MM.1S (cell line): ENCODE measurements around the gene YJEFN3.

Source experiments
- DNase-seq: peaks from one replicate; pipeline ENCODE4 v3.0.0-alpha.2; 2015
- H2AFZ ChIP-seq: fragments of 300-600 bp; sonication (generic); 2 replicates; pipeline ENCODE4 v1.6.0; 2016; ENCODE audit warnings: antibody characterized with exemption, low read length
- H3F3A ChIP-seq: fragments of 300-600 bp; sonication (generic); 2 replicates; pipeline ENCODE4 v1.6.1; 2016; ENCODE audit warnings: mild to moderate bottlenecking, antibody characterized with exemption, low read length, moderate library complexity, mixed read lengths; ENCODE audit not compliant: insufficient read depth
- H3K27ac ChIP-seq: fragments of 300-600 bp; sonication (generic); 2 replicates; pipeline ENCODE4 v1.5.1; 2016; ENCODE audit warnings: mild to moderate bottlenecking, low read length
- H3K27me3 ChIP-seq: fragments of 300-600 bp; sonication (generic); replicated peaks from 2 replicates; pipeline ENCODE4 v1.6.0; 2016; ENCODE audit warnings: low read length; ENCODE audit not compliant: insufficient read depth
- H3K36me3 ChIP-seq: fragments of 300-600 bp; sonication (generic); replicated peaks from 2 replicates; pipeline ENCODE4 v1.6.1; 2016; ENCODE audit warnings: mild to moderate bottlenecking, low read length, mixed read lengths; ENCODE audit not compliant: insufficient read depth
- H3K4me1 ChIP-seq: fragments of 300-600 bp; sonication (generic); 2 replicates; pipeline ENCODE4 v1.6.1; 2016; ENCODE audit warnings: low read length, mixed read lengths
- H3K4me2 ChIP-seq: fragments of 300-600 bp; sonication (generic); 2 replicates; pipeline ENCODE4 v1.6.0; 2016; ENCODE audit warnings: low read depth, low read length
- H3K4me3 ChIP-seq: fragments of 300-600 bp; sonication (generic); 2 replicates; pipeline ENCODE4 v1.5.1; 2016; ENCODE audit warnings: low read length, mixed read lengths
- H3K79me2 ChIP-seq: fragments of 300-600 bp; sonication (generic); 2 replicates; pipeline ENCODE4 v1.6.1; 2016; ENCODE audit warnings: mixed run types, low read length, mixed read lengths
- H3K9ac ChIP-seq: fragments of 300-600 bp; sonication (generic); 2 replicates; pipeline ENCODE4 v1.6.1; 2016; ENCODE audit warnings: low read length, mixed read lengths
- H3K9me2 ChIP-seq: fragments of 300-600 bp; sonication (generic); replicated peaks from 2 replicates; pipeline ENCODE4 v1.6.1; 2016; ENCODE audit warnings: mild to moderate bottlenecking, low read length, mixed read lengths; ENCODE audit not compliant: insufficient read depth
- H3K9me3 ChIP-seq: fragments of 300-600 bp; sonication (generic); replicated peaks from 2 replicates; pipeline ENCODE4 v1.6.1; 2016; ENCODE audit warnings: mild to moderate bottlenecking, low read length, mixed read lengths; ENCODE audit not compliant: insufficient read depth
- H4K20me1 ChIP-seq: fragments of 300-600 bp; sonication (generic); 2 replicates; pipeline ENCODE4 v1.6.1; 2016; ENCODE audit warnings: mild to moderate bottlenecking, low read length, moderate library complexity, mixed read lengths; ENCODE audit not compliant: insufficient read depth
- EZH2 ChIP-seq: fragments of 300-600 bp; sonication (generic); optimal IDR thresholded peaks from 2 replicates; pipeline ENCODE3; 2017; ENCODE audit warnings: low read depth, mild to moderate bottlenecking, antibody characterized with exemption, low read length, mixed read lengths
- EZH2phosphoT487 ChIP-seq: fragments of 300-600 bp; sonication (generic); IDR thresholded peaks from 2 replicates; pipeline ENCODE4 v1.6.1; 2018; ENCODE audit warnings: antibody characterized with exemption, low read length
- TF ChIP-seq, protein P1 (sequence below): fragments of 300-600 bp; sonication (generic); IDR thresholded peaks from 2 replicates; pipeline ENCODE4 v1.5.1; 2016; ENCODE audit warnings: antibody characterized with exemption, low read length, mixed read lengths

The YJEFN3 gene

DNA sequence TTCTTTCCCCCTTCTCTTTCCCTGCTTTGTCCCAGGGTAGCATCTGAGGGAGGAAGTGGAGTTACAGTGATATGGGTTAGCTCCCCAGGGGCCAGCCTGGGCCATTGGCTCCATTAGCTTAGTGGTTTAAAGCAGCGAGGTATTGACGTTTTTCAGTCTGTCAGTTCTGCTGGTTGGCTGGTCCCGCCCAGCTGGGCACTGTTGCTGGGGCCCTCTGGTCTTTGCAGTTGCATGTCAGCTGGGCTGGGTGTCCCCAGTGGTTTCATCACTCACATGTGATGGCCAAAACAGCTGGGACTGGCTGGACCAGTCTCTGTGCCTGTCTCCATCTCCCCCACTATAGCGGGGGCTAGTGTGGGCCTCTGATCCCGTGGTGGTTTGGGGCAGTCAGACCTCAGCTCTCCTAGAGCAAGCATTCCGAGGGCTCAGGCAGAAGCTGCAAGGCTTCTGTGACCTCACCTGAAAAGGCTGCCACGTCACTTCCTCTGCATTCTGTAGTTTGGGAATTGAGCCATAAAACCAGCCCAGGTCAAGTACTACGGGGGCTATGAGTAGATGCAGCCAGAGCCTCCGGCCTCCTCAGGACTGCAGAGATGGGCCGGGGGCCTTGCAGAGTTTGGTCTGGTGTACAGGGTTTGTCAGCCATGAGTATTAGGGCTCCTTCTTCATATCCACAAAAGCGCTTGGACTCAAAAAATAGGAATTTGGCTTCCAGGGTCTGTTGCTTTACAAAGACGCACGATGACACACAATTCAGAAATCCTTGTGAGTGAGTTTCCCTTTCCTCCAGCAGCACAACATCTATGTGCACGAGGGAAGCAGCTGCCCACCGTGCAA, 43.3 kb upstream of the YJEFN3 start:
- H3F3A ChIP-seq: peaks cover 11% of the 10 kb centered on the region; the same call in 1 of the 2 replicates
- H3K9me3 ChIP-seq: no peaks in the 10 kb centered on the region
- H3K9ac ChIP-seq: no peak overlapping the region
- H3K27ac ChIP-seq: no peak overlapping the region
- DNase-seq: no peak
- H4K20me1 ChIP-seq: peaks cover 7% of the 10 kb centered on the region
- no peak overlapping the region for H3K4me3 ChIP-seq
- H2AFZ ChIP-seq: no peak overlapping the region
- H3K27me3 ChIP-seq: no peaks in the 10 kb centered on the region
- no peak overlapping the region for H3K4me2 ChIP-seq
- H3K4me1 ChIP-seq: peaks cover 11% of the 10 kb centered on the region; the same call in 1 of the 2 replicates
- H3K79me2 ChIP-seq: peaks cover 48% of the 10 kb centered on the region
- H3K9me2 ChIP-seq: no peaks in the 10 kb centered on the region
- no peaks in the 10 kb centered on the region for H3K36me3 ChIP-seq
- TF ChIP-seq EZH2phosphoT487 (no peak), EZH2 (no peak)
- TF ChIP-seq, protein P1, sequence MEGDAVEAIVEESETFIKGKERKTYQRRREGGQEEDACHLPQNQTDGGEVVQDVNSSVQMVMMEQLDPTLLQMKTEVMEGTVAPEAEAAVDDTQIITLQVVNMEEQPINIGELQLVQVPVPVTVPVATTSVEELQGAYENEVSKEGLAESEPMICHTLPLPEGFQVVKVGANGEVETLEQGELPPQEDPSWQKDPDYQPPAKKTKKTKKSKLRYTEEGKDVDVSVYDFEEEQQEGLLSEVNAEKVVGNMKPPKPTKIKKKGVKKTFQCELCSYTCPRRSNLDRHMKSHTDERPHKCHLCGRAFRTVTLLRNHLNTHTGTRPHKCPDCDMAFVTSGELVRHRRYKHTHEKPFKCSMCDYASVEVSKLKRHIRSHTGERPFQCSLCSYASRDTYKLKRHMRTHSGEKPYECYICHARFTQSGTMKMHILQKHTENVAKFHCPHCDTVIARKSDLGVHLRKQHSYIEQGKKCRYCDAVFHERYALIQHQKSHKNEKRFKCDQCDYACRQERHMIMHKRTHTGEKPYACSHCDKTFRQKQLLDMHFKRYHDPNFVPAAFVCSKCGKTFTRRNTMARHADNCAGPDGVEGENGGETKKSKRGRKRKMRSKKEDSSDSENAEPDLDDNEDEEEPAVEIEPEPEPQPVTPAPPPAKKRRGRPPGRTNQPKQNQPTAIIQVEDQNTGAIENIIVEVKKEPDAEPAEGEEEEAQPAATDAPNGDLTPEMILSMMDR: no peak

DNA sequence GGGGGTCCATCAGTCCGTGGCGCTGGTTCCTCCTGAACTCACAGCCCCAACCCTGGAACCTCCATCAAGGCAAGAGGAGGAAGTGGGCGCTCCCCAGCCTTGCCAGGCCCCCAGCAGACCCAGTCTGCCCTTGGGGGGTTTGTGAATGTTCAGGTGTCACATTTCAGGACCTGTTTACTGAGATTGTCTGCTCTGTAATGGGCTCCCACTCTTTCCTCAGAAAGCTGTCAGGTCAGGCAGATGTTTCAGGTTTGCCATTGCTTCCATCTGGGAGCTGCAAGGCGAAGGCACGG, 42.8 kb upstream of the YJEFN3 start:
- peaks cover 11% of the 10 kb centered on the region; the same call in 1 of the 2 replicates for H3F3A ChIP-seq
- H3K36me3 ChIP-seq: no peaks in the 10 kb centered on the region
- H3K27ac ChIP-seq: no peak overlapping the region
- H4K20me1 ChIP-seq: peaks cover 3% of the 10 kb centered on the region; the same call in 1 of the 2 replicates
- no peak overlapping the region for H3K9ac ChIP-seq
- H3K9me3 ChIP-seq: no peaks in the 10 kb centered on the region
- peaks cover 11% of the 10 kb centered on the region; the same call in 1 of the 2 replicates for H3K4me1 ChIP-seq
- H3K9me2 ChIP-seq: no peaks in the 10 kb centered on the region
- H2AFZ ChIP-seq: no peak overlapping the region
- DNase-seq: no peak
- H3K79me2 ChIP-seq: peaks cover 47% of the 10 kb centered on the region
- H3K4me2 ChIP-seq: no peak overlapping the region
- no peaks in the 10 kb centered on the region for H3K27me3 ChIP-seq
- TF ChIP-seq, protein P1: no peak
- TF ChIP-seq EZH2: no peak
- no peak for TF ChIP-seq EZH2phosphoT487
- no peak overlapping the region for H3K4me3 ChIP-seq

DNA sequence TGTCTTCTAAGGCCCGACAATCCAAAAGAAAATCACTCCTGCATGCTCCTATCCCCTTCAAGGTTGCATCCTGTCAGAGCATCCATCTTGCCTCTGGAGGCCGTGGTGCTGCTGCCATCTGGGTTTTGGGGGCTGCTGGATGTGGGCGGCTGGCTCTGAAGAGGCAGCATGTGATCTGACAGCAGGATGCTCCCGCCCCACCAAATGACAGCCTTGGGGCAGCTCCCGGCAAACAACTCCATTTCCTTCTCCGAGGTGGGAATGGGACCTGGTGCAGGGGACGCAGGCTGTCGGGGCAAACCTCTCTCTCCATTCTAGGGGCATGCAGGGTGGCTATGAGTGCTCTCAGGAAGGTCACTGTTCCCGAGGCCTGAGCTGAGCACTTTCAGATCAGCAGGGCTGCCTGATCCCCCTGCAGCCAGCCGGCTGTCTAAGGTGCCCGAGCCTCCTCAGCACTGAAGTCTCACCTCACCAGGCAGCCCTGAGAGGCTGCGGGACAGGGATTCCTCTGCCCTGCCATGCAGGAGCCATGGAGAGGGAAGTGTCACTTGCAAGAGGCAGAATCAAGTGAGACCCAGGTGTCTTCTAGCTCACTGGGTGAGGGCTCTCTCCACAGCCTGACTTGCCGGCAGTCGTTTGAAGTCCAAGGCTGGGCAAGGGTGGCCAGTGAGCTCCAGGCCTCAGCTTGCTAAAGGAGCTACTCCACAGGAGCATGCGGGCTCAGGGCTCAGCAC, 42.2 kb upstream of the YJEFN3 start:
- peaks cover 11% of the 10 kb centered on the region; the same call in 1 of the 2 replicates for H3F3A ChIP-seq
- no peaks in the 10 kb centered on the region for H3K36me3 ChIP-seq
- no peak overlapping the region for H2AFZ ChIP-seq
- H3K9ac ChIP-seq: no peak overlapping the region
- H3K4me1 ChIP-seq: peaks cover 11% of the 10 kb centered on the region; the same call in 1 of the 2 replicates
- H3K79me2 ChIP-seq: peaks cover 47% of the 10 kb centered on the region
- no peak overlapping the region for H3K27ac ChIP-seq
- H3K9me3 ChIP-seq: no peaks in the 10 kb centered on the region
- DNase-seq: no peak
- no peak for TF ChIP-seq EZH2phosphoT487
- TF ChIP-seq, protein P1: no peak
- TF ChIP-seq EZH2: no peak
- H3K4me2 ChIP-seq: no peak overlapping the region
- H3K9me2 ChIP-seq: no peaks in the 10 kb centered on the region
- no peaks in the 10 kb centered on the region; the same call in 1 of the 2 replicates for H4K20me1 ChIP-seq
- no peaks in the 10 kb centered on the region for H3K27me3 ChIP-seq
- H3K4me3 ChIP-seq: no peak overlapping the region
